Bronchial epithelial cell (primary cell): ENCODE measurements around the gene CFAP46. TPM values are rescaled to one million over a fixed set of nuclear protein-coding genes. Genes with fewer than 3 reads are reported as not detected.

Source experiments
- DNase-seq: peaks from one replicate; pipeline ENCODE4 v3.0.0-alpha.2; 2010; ENCODE audit warnings: low read depth
- FAIRE-seq: peaks from 2 replicates; lab custom pipeline; 2011; peaks lifted over from hg19 to GRCh38; lab: Jason Lieb, UNC
- H3K27me3 ChIP-seq: 2 replicates; pipeline ENCODE4 v1.5.1; 2011; ENCODE audit warnings: low read length; ENCODE audit not compliant: control insufficient read depth, insufficient read depth
- H3K36me3 ChIP-seq: 2 replicates; pipeline ENCODE4 v1.5.1; 2011; ENCODE audit warnings: low read length; ENCODE audit not compliant: control insufficient read depth, insufficient read depth
- H3K4me3 ChIP-seq: 2 replicates; pipeline ENCODE4 v1.5.1; 2011; ENCODE audit warnings: mild to moderate bottlenecking, low read depth, low read length, control low read depth
- total RNA-seq: library from RNA; depleted of rRNA; stranded (reverse); fragments of >200 nt; gene quantifications from 2 replicates; pipeline ENCODE4 v1.2.1, GENCODE V29; 2014
- TF ChIP-seq, protein P1 (sequence below): IDR thresholded peaks from 2 replicates; pipeline ENCODE4 v1.5.1; 2011; ENCODE audit warnings: mild to moderate bottlenecking, moderate library complexity, low read length, control low read depth, inconsistent platforms; ENCODE audit not compliant: insufficient read depth, severe bottlenecking

Gene CFAP46
- total RNA-seq, 1 donor from 2014 or later = 0.26 TPM

DNA sequence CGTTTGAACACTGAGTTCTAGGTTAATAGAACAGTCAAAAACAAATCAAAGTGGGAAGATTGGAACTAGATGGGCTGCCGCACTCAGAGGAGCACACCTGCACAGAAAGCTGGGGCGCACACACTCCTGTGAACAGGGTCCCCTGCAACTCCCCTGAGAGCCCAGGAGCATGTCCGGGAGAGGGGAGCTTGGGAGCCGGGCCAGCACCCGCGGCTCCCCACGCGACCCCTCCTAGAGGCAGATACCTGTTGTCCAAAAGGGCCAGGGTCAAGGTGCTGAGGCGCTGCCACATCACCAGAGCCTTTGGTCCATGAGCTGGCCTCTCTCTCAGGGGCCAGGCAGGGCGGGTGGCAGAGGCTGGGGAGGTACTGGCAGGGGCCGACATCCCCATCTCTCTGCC is 162.0 kb downstream of the CFAP46 start:
- no peak for DNase-seq
- H3K27me3 ChIP-seq = peaks cover 2% of the 10 kb centered on the region
- no peak for FAIRE-seq
- TF ChIP-seq, protein P1, sequence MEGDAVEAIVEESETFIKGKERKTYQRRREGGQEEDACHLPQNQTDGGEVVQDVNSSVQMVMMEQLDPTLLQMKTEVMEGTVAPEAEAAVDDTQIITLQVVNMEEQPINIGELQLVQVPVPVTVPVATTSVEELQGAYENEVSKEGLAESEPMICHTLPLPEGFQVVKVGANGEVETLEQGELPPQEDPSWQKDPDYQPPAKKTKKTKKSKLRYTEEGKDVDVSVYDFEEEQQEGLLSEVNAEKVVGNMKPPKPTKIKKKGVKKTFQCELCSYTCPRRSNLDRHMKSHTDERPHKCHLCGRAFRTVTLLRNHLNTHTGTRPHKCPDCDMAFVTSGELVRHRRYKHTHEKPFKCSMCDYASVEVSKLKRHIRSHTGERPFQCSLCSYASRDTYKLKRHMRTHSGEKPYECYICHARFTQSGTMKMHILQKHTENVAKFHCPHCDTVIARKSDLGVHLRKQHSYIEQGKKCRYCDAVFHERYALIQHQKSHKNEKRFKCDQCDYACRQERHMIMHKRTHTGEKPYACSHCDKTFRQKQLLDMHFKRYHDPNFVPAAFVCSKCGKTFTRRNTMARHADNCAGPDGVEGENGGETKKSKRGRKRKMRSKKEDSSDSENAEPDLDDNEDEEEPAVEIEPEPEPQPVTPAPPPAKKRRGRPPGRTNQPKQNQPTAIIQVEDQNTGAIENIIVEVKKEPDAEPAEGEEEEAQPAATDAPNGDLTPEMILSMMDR = no peak
- no peak overlapping the region for H3K4me3 ChIP-seq
- peaks cover 2% of the 10 kb centered on the region for H3K36me3 ChIP-seq

- peaks cover 2% of the 10 kb centered on the region for H3K27me3 ChIP-seq
- TF ChIP-seq, protein P1 = no peak
- no peak for DNase-seq
- FAIRE-seq = no peak
- no peak overlapping the region for H3K4me3 ChIP-seq
- H3K36me3 ChIP-seq = peaks cover 2% of the 10 kb centered on the region
Observed at GRCh38 chr10:132779549-132780294, 162.6 kb downstream of the CFAP46 start.

DNA sequence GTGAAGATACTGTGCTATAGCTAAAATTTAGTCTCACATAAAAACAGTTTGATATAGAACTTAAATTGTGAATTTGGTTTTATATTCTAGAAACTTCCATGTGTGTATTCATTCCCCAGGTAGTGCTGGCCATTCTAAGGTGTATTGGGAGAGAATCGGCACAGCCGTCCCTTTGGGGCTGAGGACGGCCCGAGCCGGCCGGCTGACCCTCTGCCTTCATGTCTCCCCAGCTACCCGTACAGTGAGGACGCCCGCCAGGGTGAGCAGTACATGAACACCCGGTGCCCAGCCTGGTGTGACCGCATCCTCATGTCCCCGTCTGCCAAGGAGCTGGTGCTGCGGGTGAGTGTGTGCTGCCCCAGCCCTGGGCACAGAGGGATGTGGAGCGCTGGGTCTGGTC is 164.9 kb downstream of the CFAP46 start:
- peaks cover 2% of the 10 kb centered on the region for H3K36me3 ChIP-seq
- no peak overlapping the region for H3K4me3 ChIP-seq
- TF ChIP-seq, protein P1 = no peak
- DNase-seq = no peak
- H3K27me3 ChIP-seq = no peaks in the 10 kb centered on the region
- FAIRE-seq = no peak

DNA sequence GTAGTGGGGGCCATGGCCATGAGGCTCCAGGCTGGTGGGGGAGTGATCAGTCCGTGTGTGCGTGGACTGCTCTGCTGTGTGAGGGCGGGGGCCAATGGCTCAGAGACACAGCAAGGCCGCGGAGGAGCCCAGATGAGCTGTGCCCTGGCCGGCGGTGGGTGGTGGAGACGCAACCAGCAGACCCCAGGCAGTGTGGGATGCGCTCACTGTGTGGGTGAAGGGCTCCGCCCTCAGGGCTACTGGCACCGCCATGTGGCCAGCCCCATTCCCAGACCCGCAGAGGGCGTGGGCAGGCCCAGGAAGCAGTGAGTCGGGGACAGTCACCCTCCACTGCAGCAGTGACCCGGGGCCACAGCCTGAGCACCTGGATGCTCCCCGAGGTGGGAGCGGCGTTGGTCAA is 165.5 kb downstream of the CFAP46 start:
- TF ChIP-seq, protein P1 = no peak
- H3K27me3 ChIP-seq = no peaks in the 10 kb centered on the region
- H3K36me3 ChIP-seq = peaks cover 2% of the 10 kb centered on the region
- no peak overlapping the region for H3K4me3 ChIP-seq
- FAIRE-seq (no peak), DNase-seq (no peak)

- Histone ChIP-seq H3K4me3 (no peak overlapping the region), H3K36me3 (peaks cover 2% of the 10 kb centered on the region), H3K27me3 (no peaks in the 10 kb centered on the region)
- TF ChIP-seq, protein P1 = no peak
- FAIRE-seq = no peak
- DNase-seq = no peak
Observed at GRCh38 chr10:132776186-132776585, 166.2 kb downstream of the CFAP46 start.
